Prostate gland (tissue), 2 donors: ENCODE data around the gene RRP1. TPM values are rescaled to one million over a fixed set of nuclear protein-coding genes. Genes with fewer than 3 reads are reported as not detected.

ENCODE experiments used
- DNase-seq: peaks from one replicate; pipeline ENCODE4 v3.0.0-alpha.2; 2019; ENCODE audit warnings: low spot score
- H3K27ac ChIP-seq, 2 donors: fragments of 200-600 bp; sonication (generic); 2 replicates each; pipeline ENCODE4 v1.5.1; 2017 to 2019
- H3K27me3 ChIP-seq: fragments of 200-600 bp; sonication (generic); replicated peaks from 2 replicates; pipeline ENCODE4 v1.5.1; 2019; ENCODE audit not compliant: insufficient read depth
- H3K36me3 ChIP-seq, 2 donors: fragments of 200-600 bp; sonication (generic); 1 replicate in 1 of 2; 2 replicates in 1 of 2; pipeline versions ENCODE4 v1.5.1 to v1.8.1; 2017 to 2019
- H3K4me1 ChIP-seq: fragments of 200-600 bp; sonication (generic); replicated peaks from 2 replicates; pipeline ENCODE4 v1.5.1; 2019
- H3K4me3 ChIP-seq, 2 donors: fragments of 200-600 bp; sonication (generic); 2 replicates each; pipeline ENCODE4 v1.5.1; 2017 to 2019
- H3K9me3 ChIP-seq: fragments of 200-600 bp; sonication (generic); 2 replicates; pipeline ENCODE4 v1.5.1; 2017
- CTCF ChIP-seq, 4 experiments: fragments of 200-600 bp in 2 of 4; fragments of 450-650 bp in 2 of 4; sonication (generic) in 2 of 4; IDR thresholded peaks; 1 replicate in 3 of 4; 2 replicates in 1 of 4; pipeline ENCODE4 v1.5.1; 2016 to 2019; ENCODE audit warnings: antibody characterized with exemption in 4 of 4, mild to moderate bottlenecking in 2 of 4, moderate library complexity in 2 of 4
- POLR2A ChIP-seq: fragments of 450-650 bp; IDR thresholded peaks from one replicate; pipeline ENCODE4 v1.6.1; 2016; ENCODE audit warnings: antibody characterized with exemption, mild to moderate bottlenecking
- POLR2AphosphoS5 ChIP-seq: sonication (generic); formaldehyde crosslinking; IDR thresholded peaks from one replicate; pipeline ENCODE4 v1.6.1; 2017; ENCODE audit warnings: antibody characterized with exemption
- WGBS: methylation state at CpG from one replicate; pipeline ENCODE4 v1.1.5; 2018; 5-methylcytosine and 5-hydroxymethylcytosine counted together
- intact Hi-C: fragments of 100-400 bp; cut with DNase I; formaldehyde crosslinking; loops from one replicate; pipeline ENCODE4 v1.14.2; 2022
- total RNA-seq, 2 donors: library from RNA; depleted of rRNA; stranded (reverse); fragments of >200 nt; gene quantifications; one replicate each; pipeline ENCODE4 v1.1.0, GENCODE V29; 2016

RRP1 gene
- total RNA-seq, 2 donors from 2014 or later: 29.4 to 37.5 TPM

GRCh38 chr21:43800124-43800523 lies 10.7 kb downstream of the RRP1 start:
- intact Hi-C loops: no loop called here

GRCh38 chr21:43800566-43800965 lies 11.2 kb downstream of the RRP1 start:
- TF ChIP-seq POLR2A (no peak), CTCF (IDR thresholded peaks at IDR 0.05) (no peak), POLR2AphosphoS5 (no peak)
- H3K27me3 ChIP-seq: no peaks in the 10 kb centered on the region
- H3K36me3 ChIP-seq: peaks cover 14 to 42% of the 10 kb centered on the region in 2 donors
- H3K27ac ChIP-seq: no peak overlapping the region
- no peak overlapping the region for H3K4me3 ChIP-seq
- intact Hi-C loops: no loop called here
- DNase-seq: no peak
- WGBS: 89% methylated on average over 14 of the region's 14 CpGs
- H3K4me1 ChIP-seq: no peaks in the 10 kb centered on the region
- no peaks in the 10 kb centered on the region for H3K9me3 ChIP-seq

More at GRCh38 chr21:43800124-43800523, 10.7 kb downstream of the RRP1 start:
- H3K4me3 ChIP-seq: no peak overlapping the region
- no peaks in the 10 kb centered on the region for H3K4me1 ChIP-seq
- H3K9me3 ChIP-seq: no peaks in the 10 kb centered on the region
- H3K36me3 ChIP-seq: peaks cover 14 to 44% of the 10 kb centered on the region in 2 donors
- 93% methylated on average over 16 of the region's 17 CpGs for WGBS
- DNase-seq: no peak
- H3K27me3 ChIP-seq: no peaks in the 10 kb centered on the region
- TF ChIP-seq POLR2AphosphoS5: no peak
- no peak for TF ChIP-seq CTCF (IDR thresholded peaks at IDR 0.05)
- no peak for TF ChIP-seq POLR2A
- H3K27ac ChIP-seq: no peak overlapping the region

- Histone ChIP-seq H3K4me1 (no peaks in the 10 kb centered on the region), H3K27ac (no peak overlapping the region), H3K4me3 (no peak overlapping the region), H3K27me3 (no peaks in the 10 kb centered on the region), H3K36me3 (peaks cover 14 to 40% of the 10 kb centered on the region in 2 donors), H3K9me3 (no peaks in the 10 kb centered on the region)
- no peak for DNase-seq
- WGBS: 93% methylated on average over 42 of the region's 42 CpGs
- intact Hi-C loops: no loop called here
- TF ChIP-seq POLR2A: no peak
Measured at GRCh38 chr21:43801006-43801783, 11.8 kb downstream of the RRP1 start.

- H3K9me3 ChIP-seq: no peaks in the 10 kb centered on the region
- no peak overlapping the region for H3K4me3 ChIP-seq
- 83% methylated on average over 14 of the region's 14 CpGs for WGBS
- no peaks in the 10 kb centered on the region for H3K4me1 ChIP-seq
- no peak overlapping the region for H3K27ac ChIP-seq
- H3K27me3 ChIP-seq: no peaks in the 10 kb centered on the region
- TF ChIP-seq CTCF (IDR thresholded peaks at IDR 0.05): no peak
- peaks cover 7 to 24% of the 10 kb centered on the region in 2 donors for H3K36me3 ChIP-seq
- intact Hi-C loops: no loop called here
- no peak for DNase-seq
Measured at GRCh38 chr21:43802713-43803313, 13.4 kb downstream of the RRP1 start.

GRCh38 chr21:43803558-43804300 lies 14.4 kb downstream of the RRP1 start:
- Histone ChIP-seq H3K36me3 (peaks cover 0 to 20% of the 10 kb centered on the region in 2 donors), H3K27me3 (no peaks in the 10 kb centered on the region), H3K27ac (no peak overlapping the region), H3K9me3 (no peaks in the 10 kb centered on the region), H3K4me1 (no peaks in the 10 kb centered on the region), H3K4me3 (no peak overlapping the region)
- TF ChIP-seq POLR2A (no peak), CTCF (IDR thresholded peaks at IDR 0.05) (no peak), POLR2AphosphoS5 (no peak)
- 85% methylated on average over 33 of the region's 33 CpGs for WGBS
- no peak for DNase-seq
- intact Hi-C loops: no loop called here
